K562 (cell line): ENCODE data around the gene ZMIZ1. TPM values are rescaled to one million over a fixed set of nuclear protein-coding genes. Genes with fewer than 3 reads are reported as not detected.

ENCODE experiments used
- ATAC-seq: fragments of 200-7000 bp; cut with Tn5 transposase; 3 replicates; pipeline ENCODE4 v1.9.1; 2020; ENCODE audit warnings: moderate library complexity
- BruUV-seq: library from RNA; stranded (reverse); fragments of 400-500 nt; replicated peaks from 2 replicates; lab custom pipeline; 2021; lab: Mats Ljungman, UMichigan
- CTCF ChIA-PET: fragments of 300-600 bp; formaldehyde crosslinking; extraction: SDS; loops from one replicate; lab custom pipeline; 2021; ENCODE audit warnings: low intra/inter-chr PET ratio; lab: Yijun Ruan, JAX
- POLR2A ChIA-PET: fragments of 300-600, 350-650 bp; sonication (Branson Sonifier 250); formaldehyde crosslinking; extraction: SDS; loops from one replicate; lab custom pipeline; 2021; ENCODE audit warnings: antibody characterized with exemption, inconsistent platforms; lab: Yijun Ruan, JAX
- DNase-seq, 4 experiments: peaks; one replicate each; pipeline versions ENCODE4 v3.0.0 to v3.0.0-alpha.2; 2011 to 2018; ENCODE audit warnings: low spot score in 3 of 4, mixed read lengths in 3 of 4; ENCODE audit errors: extremely low read depth in 1 of 4
- FAIRE-seq: peaks from 2 replicates; lab custom pipeline; 2011; peaks lifted over from hg19 to GRCh38; lab: Jason Lieb, UNC
- H2AFZ ChIP-seq: 2 replicates; pipeline ENCODE4 v1.6.0; 2011; ENCODE audit warnings: low read depth, low read length, control low read depth, inconsistent platforms
- H3K27ac ChIP-seq: fragments of 200-600 bp; 3 replicates; pipeline ENCODE4 v1.8.0; 2011; ENCODE audit warnings: low read depth, mild to moderate bottlenecking, control low read depth, inconsistent platforms, low read length, moderate library complexity, mixed read lengths; ENCODE audit errors: extremely low read depth
- H3K27me3 ChIP-seq, 2 experiments: fragments of 300-600 bp in 1 of 2; 2 replicates in 1 of 2; 3 replicates in 1 of 2; pipeline versions ENCODE4 v1.6.0 to v1.8.0; 2011; ENCODE audit warnings: inconsistent platforms in 2 of 2, low read length in 2 of 2, mild to moderate bottlenecking in 1 of 2, mixed read lengths in 1 of 2, moderate library complexity in 1 of 2; ENCODE audit not compliant: control insufficient read depth in 2 of 2, insufficient read depth in 2 of 2
- H3K36me3 ChIP-seq: fragments of 300-600 bp; 3 replicates; pipeline ENCODE4 v1.8.0; 2011; ENCODE audit warnings: mild to moderate bottlenecking, low read length, inconsistent platforms; ENCODE audit not compliant: control insufficient read depth, insufficient read depth
- H3K4me1 ChIP-seq, 2 experiments: fragments of 200-600 bp in 1 of 2; replicated peaks in 1 of 2; 2 replicates in 1 of 2; 3 replicates in 1 of 2; pipeline versions ENCODE4 v1.5.1 to v1.8.0; 2011; ENCODE audit warnings: inconsistent platforms in 2 of 2, low read length in 2 of 2, mild to moderate bottlenecking in 1 of 2, mixed read lengths in 1 of 2, moderate library complexity in 1 of 2; ENCODE audit not compliant: control insufficient read depth in 2 of 2, insufficient read depth in 2 of 2
- H3K4me2 ChIP-seq: 2 replicates; pipeline ENCODE4 v1.6.1; 2011; ENCODE audit warnings: low read length, control low read depth, inconsistent platforms, mixed read lengths; ENCODE audit not compliant: insufficient read depth
- H3K4me3 ChIP-seq: fragments of 200-600 bp; sonication (generic), shearing (Covaris generic); 2 replicates; pipeline ENCODE4 v1.5.1; 2016; ENCODE audit warnings: control low read depth, inconsistent platforms
- H3K79me2 ChIP-seq: fragments of 200-600 bp; 3 replicates; pipeline ENCODE4 v1.8.0; 2011; ENCODE audit warnings: low read length, inconsistent platforms; ENCODE audit not compliant: control insufficient read depth, insufficient read depth
- H3K9ac ChIP-seq, 2 experiments: 2 replicates each; pipeline versions ENCODE4 v1.6.0 to v1.6.1; 2011; ENCODE audit warnings: low read depth in 2 of 2, low read length in 2 of 2, control low read depth in 1 of 2, inconsistent platforms in 1 of 2, mild to moderate bottlenecking in 1 of 2, mixed read lengths in 1 of 2; ENCODE audit not compliant: insufficient read depth in 1 of 2
- H3K9me1 ChIP-seq: one replicate; pipeline ENCODE4 v1.6.0; 2011; ENCODE audit warnings: inconsistent platforms, mild to moderate bottlenecking, low read length, moderate library complexity; ENCODE audit not compliant: control insufficient read depth, insufficient read depth
- H3K9me3 ChIP-seq: replicated peaks from 2 replicates; pipeline ENCODE4 v1.5.1; 2011; ENCODE audit warnings: low read depth, low read length, inconsistent platforms; ENCODE audit not compliant: control insufficient read depth, insufficient read depth
- H4K20me1 ChIP-seq: replicated peaks from 2 replicates; pipeline ENCODE4 v1.6.1; 2011; ENCODE audit warnings: low read length, inconsistent platforms, mixed read lengths; ENCODE audit not compliant: control insufficient read depth, insufficient read depth
- ATF7 ChIP-seq: fragments of 450-650 bp; IDR thresholded peaks from 2 replicates; pipeline ENCODE4 v1.7.1; 2014; ENCODE audit warnings: mild to moderate bottlenecking, moderate library complexity
- DIDO1 ChIP-seq: fragments of 450-650 bp; IDR thresholded peaks from 2 replicates; pipeline ENCODE4 v1.6.1; 2016; ENCODE audit warnings: low read depth, missing biosample characterization, missing genetic modification characterization
- JUND ChIP-seq, 2 experiments: IDR thresholded peaks; 2 replicates in 1 of 2; 3 replicates in 1 of 2; pipeline ENCODE4 v1.6.1; 2011; ENCODE audit warnings: borderline replicate concordance in 2 of 2, low read depth in 2 of 2, low read length in 2 of 2, improper control_type of control experiment in 1 of 2, missing biosample characterization in 1 of 2, missing genetic modification characterization in 1 of 2, missing genetic modification reagents in 1 of 2
- L3MBTL2 ChIP-seq: fragments of 450-650 bp; IDR thresholded peaks from 2 replicates; pipeline ENCODE4 v1.6.1; 2016; ENCODE audit warnings: mild to moderate bottlenecking, moderate library complexity
- LCOR ChIP-seq: sonication (generic); formaldehyde crosslinking; IDR thresholded peaks from 2 replicates; pipeline ENCODE4 v1.8.0; 2022; ENCODE audit warnings: mild to moderate bottlenecking, missing genetic modification reagents
- MAFG ChIP-seq: fragments of 450-650 bp; conservative IDR thresholded peaks from 2 replicates; pipeline ENCODE4 v1.6.1; 2016; ENCODE audit warnings: missing genetic modification characterization, missing compliant biosample characterization
- NFE2 ChIP-seq: IDR thresholded peaks from 2 replicates; pipeline ENCODE4 v1.6.1; 2014; ENCODE audit warnings: antibody characterized with exemption, low read depth
- PTRF ChIP-seq: fragments of 450-650 bp; IDR thresholded peaks from 2 replicates; pipeline ENCODE4 v1.6.1; 2016; ENCODE audit warnings: mild to moderate bottlenecking, missing genetic modification characterization, missing compliant biosample characterization
- WGBS: fragments of 100-300 bp; shearing (Covaris generic); methylation state at CpG from one replicate; pipeline ENCODE4 v1.1.6; 2016; ENCODE audit warnings: low coverage, mixed read lengths; ENCODE audit not compliant: insufficient coverage; ENCODE audit errors: missing lambda C conversion rate; 5-methylcytosine and 5-hydroxymethylcytosine counted together
- in situ Hi-C: fragments of 300-500 bp; cut with MboI; formaldehyde crosslinking; loops from 4 replicates; pipeline ENCODE4 v1.15.0; 2018; ENCODE audit warnings: inconsistent platforms, mixed read lengths
- intact Hi-C: fragments of 100-400 bp; cut with micrococcal nuclease; formaldehyde crosslinking; loops from 2 replicates; pipeline ENCODE4 v1.14.2; 2022
- polyA plus RNA-seq, 8 experiments: library from polyadenylated mRNA; depleted of rRNA in 4 of 8; stranded (reverse) in 5 of 8; unstranded in 3 of 8; fragments of >200 nt; fragmentation: Nextera tagmentation in 2 of 8; fragmentation: Illumina TruSeq in 1 of 8; extraction: Ambion mirVana in 2 of 8; extraction: Trizol in 1 of 8; gene quantifications; 2 replicates each; pipeline versions ENCODE4 v1.2.1 to v1.2.3, GENCODE V29; 2011 to 2014; ENCODE audit warnings: inconsistent platforms in 1 of 8, missing spikeins in 1 of 8
- total RNA-seq, 7 experiments: library from RNA; depleted of rRNA in 6 of 7; stranded (reverse); fragments of >200 nt in 6 of 7; fragmentation: Illumina TruSeq in 2 of 7; extraction: Trizol in 2 of 7; gene quantifications; 2 replicates each; pipeline versions ENCODE4 v1.2.1 to v1.2.3, GENCODE V29; 2011 to 2021; ENCODE audit warnings: low replicate concordance in 1 of 7
- TF ChIP-seq, protein P1 (sequence below): sonication (generic); formaldehyde crosslinking; IDR thresholded peaks from 2 replicates; pipeline ENCODE4 v1.8.1; 2023; ENCODE audit warnings: mild to moderate bottlenecking, missing genetic modification reagents, moderate library complexity
- TF ChIP-seq, protein P2 (sequence below), 2 experiments: fragments of 450-650 bp in 1 of 2; sonication (generic) in 1 of 2; formaldehyde crosslinking in 1 of 2; IDR thresholded peaks in 1 of 2; conservative IDR thresholded peaks in 1 of 2; 2 replicates each; pipeline versions ENCODE4 v1.6.1 to v1.8.1; 2016 to 2023; ENCODE audit warnings: mild to moderate bottlenecking in 2 of 2, moderate library complexity in 2 of 2, inconsistent platforms in 1 of 2, missing genetic modification reagents in 1 of 2

The ZMIZ1 gene
- total and polyA plus RNA-seq, 9 of the 15 experiments (the other 6 are each of a cell fraction or from before 2014, with no cell fraction given), result 1.0 to 37.3 (median 4.3) TPM

DNA sequence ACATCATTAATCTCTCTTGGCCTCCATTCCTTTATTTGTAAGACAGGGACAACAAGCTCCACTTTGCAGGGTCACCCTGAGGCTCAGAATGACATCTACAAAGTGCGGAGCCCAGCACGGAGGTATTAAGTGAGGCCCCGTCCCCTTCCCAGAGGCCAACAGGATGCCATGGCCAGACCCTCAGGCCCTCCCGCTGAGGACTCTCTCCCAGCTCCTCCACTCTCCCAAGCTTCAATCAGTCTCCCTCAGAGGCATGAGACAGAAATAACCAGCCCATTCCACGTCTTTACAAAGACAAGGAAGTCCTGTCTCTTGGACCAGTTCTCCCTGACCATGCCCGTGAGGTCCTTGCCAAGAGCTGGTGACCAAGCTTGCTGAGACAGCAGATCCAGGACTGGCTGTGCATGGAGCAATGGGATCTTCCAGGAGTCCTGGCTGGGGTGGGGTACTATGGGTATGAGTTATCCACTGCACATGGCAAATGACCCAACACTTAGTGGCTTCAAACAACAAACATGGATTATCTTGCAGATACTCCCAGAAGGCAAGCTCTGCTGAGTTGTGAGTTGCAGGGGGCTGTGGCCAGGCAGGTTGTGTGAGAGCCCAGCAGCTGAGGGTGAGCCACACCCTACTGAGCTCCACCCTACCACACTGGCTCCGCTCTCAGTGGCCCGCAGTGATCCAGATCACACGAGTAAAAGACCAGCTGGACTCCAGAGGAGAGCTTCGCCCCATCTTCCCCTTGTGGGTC lies 274.2 kb downstream of the ZMIZ1 start (continued):
- TF ChIP-seq MAFG (0 out of 2 replicates have a peak, but pooled peaks have one; percentile 17), NFE2 (no peak), PTRF (tag) (no peak)
- TF ChIP-seq, protein P1, sequence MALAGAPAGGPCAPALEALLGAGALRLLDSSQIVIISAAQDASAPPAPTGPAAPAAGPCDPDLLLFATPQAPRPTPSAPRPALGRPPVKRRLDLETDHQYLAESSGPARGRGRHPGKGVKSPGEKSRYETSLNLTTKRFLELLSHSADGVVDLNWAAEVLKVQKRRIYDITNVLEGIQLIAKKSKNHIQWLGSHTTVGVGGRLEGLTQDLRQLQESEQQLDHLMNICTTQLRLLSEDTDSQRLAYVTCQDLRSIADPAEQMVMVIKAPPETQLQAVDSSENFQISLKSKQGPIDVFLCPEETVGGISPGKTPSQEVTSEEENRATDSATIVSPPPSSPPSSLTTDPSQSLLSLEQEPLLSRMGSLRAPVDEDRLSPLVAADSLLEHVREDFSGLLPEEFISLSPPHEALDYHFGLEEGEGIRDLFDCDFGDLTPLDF (CRISPR knock-in tag), result no peak

DNA sequence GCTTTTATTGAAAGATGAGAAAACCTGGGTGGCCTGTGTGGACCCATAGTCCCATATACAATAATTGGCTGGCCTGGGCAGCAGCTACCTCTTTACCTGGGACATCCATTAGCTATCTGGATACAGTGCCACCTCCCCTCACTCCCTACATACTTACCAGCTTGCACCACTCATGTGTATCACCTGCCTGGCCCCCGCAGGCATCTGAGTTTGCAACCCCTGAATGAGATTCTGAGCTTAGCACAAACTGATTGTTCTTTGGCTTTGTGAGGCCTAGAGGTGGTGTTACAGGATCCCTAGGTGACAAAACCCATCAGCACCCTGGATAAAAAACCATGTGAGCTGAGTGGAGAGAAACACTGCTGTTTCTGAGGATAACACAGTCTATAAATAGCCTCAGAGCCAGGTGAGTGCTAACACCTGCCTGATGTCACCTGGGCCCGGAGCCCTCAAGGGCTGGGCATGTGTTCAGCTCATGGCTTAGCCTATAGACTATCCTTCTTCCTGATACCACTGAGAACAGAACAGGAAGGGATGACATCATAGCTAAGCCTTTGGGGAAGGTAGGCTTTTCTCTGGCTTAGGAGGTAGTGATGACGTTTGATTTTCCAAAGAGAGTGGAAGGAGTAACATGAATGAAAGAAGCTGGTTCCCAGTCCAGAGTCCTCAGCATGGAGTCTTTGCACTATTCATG lies 275.9 kb downstream of the ZMIZ1 start:
- H3K9ac ChIP-seq, result peak overlapping the region in 1 of 2 experiments; percentile 50; a peak in 1 of 4 replicates
- no peak overlapping the region for H3K27ac ChIP-seq
- intact Hi-C loops (no loop called here), in situ Hi-C loops (no loop called here)
- DNase-seq (no peak), FAIRE-seq (no peak), ATAC-seq (no peak)
- POLR2A ChIA-PET, result interaction anchor here (0.6 to 2.6 kb wide), 11 partner anchors 8 to 564 kb away, joined by 3 to 16 read pairs (median 3); no protein-coding TSS in a partner anchor
- H3K4me1 ChIP-seq, result peaks cover 33 to 43% of the 10 kb centered on the region in 2 experiments
- peaks cover 24% of the 10 kb centered on the region for H3K79me2 ChIP-seq
- H3K9me1 ChIP-seq, result peaks cover 10% of the 10 kb centered on the region
- H3K4me3 ChIP-seq, result no peak overlapping the region
- no TSS peak for BruUV-seq
- no peak overlapping the region for H3K4me2 ChIP-seq
- H3K27me3 ChIP-seq, result no peaks in the 10 kb centered on the region
- 40% methylated on average over 3 of the region's 3 CpGs for WGBS
- H2AFZ ChIP-seq, result no peak overlapping the region
- H3K36me3 ChIP-seq, result peaks cover 14% of the 10 kb centered on the region
- CTCF ChIA-PET, result no interaction called here
- no peaks in the 10 kb centered on the region for H3K9me3 ChIP-seq
- peaks cover 16% of the 10 kb centered on the region for H4K20me1 ChIP-seq
- TF ChIP-seq DIDO1 (tag) (no peak), L3MBTL2 (peak; percentile 22; the same call in 1 of the 2 replicates), ATF7 (peak; percentile 81), JUND (IDR thresholded peaks at IDR 0.05; ENCODE audit: borderline replicate concordance, low read depth, low read length) (no peak; the same call in 1 of the 2 replicates), JUND (tag; IDR thresholded peaks at IDR 0.05; ENCODE audit: borderline replicate concordance, low read depth, low read length) (peak; percentile 49; the same call in 2 of the 3 replicates), LCOR (no peak), NFE2 (no peak)
- TF ChIP-seq, protein P2, sequence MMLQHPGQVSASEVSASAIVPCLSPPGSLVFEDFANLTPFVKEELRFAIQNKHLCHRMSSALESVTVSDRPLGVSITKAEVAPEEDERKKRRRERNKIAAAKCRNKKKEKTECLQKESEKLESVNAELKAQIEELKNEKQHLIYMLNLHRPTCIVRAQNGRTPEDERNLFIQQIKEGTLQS (IDR thresholded peaks at IDR 0.05), result peak; percentile 70
- TF ChIP-seq, protein P2 (CRISPR knock-in tag; conservative IDR thresholded peaks at IDR 0.05), result no peak
